GM18870 (cell line): ENCODE data around the gene ANK3.

Experiments
- ATAC-seq: cut with Tn5 transposase; IDR thresholded peaks from one replicate; pipeline ENCODE4 v1.9.1; 2021; ENCODE audit warnings: moderate library complexity; ENCODE audit not compliant: unreplicated experiment

Gene ANK3

DNA sequence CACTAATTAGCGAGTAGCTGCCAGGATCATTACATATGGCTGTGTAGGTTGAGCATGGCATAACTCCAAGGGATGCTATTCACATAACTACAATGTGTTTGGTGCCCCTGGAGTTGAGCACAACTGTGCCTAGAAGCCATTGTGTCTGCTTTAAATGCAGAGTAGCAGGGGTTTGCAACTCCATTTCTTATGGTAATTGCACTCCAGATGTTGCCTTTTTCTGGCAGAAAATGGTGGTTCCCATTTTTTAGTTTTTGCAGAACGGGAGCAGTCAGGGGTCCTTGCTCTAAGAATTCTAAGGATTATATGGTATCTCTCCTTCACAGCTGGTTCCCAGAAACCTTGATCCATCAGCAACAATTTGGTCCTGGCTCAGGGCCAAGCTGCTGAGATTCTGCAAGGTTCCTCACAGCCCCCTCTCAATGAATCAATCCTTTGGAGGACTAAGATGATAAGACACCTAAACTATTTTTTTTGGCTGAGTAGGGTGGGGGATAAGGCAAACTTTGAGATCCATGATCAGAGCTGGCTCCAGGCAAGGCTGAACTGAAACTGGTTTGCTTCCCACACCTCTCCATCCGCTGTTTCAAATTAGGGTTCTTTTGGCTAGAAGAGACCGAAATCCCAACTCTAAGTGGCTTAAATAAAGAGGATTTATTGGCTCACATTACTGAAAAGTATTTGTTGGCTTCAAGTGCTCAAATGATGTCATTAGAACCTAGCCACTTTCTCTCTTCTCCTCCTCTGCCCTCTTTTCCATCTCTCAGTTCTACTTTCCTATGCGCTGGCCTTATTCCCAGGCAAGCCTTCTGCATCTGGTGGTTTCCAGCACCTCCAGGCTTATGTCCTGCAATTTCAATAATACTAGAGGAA, 385.8 kb downstream of the ANK3 start:
- no peak for ATAC-seq

DNA sequence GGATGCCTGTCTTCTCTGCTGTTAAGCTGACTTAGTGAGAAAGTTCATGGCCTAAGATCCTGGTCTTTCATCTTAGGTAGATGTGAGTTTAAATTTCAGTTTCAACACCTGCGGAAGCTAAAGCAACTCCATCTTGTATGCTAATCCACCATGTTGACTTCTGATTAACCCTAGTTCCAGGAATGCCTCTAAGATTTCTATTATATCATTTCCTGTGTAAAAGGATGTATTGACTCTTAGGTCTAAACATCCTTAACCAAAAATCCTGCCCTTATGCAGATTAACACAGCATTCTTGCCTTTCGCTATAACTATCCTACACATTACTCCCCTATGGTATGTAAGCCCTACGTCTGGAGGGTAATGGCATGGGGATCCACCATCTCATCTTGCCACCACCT, 388.9 kb downstream of the ANK3 start:
- no peak for ATAC-seq

- ATAC-seq = no peak
These were observed 391.7 kb downstream of the ANK3 start for GRCh38 chr10:59997827-59998525.

- ATAC-seq = no peak
These were observed 393.8 kb downstream of the ANK3 start for GRCh38 chr10:59995862-59996261.

GRCh38 chr10:59993931-59994330, 395.7 kb downstream of the ANK3 start:
- no peak for ATAC-seq

DNA sequence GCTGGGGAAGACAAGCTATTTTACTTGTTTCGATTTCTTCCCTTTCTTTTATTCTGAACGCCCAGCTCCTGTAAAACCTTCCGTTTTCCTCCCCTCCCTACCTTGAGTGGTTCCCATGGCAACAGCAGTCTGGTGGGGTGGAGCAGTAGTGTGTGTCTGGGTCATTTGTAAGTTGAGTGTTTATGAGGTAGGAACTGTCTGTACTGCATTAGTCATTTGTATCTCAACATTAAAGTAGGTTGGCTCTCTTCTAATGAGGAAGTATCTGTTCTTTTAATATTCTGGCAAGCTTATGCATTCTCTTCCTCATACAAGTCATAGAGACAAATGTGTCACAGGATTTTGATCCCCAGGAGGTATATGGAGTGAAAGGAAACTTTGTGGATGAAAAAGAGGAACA, 398.0 kb downstream of the ANK3 start:
- no peak for ATAC-seq

DNA sequence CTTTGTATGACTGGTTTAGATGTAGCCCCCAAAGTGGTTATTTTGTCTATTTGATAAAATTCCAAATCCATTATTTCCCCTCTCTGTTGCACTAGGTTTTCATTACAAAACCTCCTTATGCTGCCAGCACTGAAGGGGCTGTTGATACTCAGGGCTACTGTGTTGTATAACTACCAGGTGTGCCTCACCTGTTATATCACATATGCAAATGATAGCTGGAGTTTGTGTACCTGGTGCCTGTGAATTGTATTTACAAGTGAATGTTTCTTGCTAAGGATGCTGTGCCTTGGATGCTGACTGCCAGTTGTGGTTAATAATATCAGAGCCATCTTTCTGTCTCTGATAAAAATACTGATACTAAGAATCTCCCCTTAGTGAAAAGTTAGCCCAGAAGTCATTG, 398.6 kb downstream of the ANK3 start:
- ATAC-seq = no peak

DNA sequence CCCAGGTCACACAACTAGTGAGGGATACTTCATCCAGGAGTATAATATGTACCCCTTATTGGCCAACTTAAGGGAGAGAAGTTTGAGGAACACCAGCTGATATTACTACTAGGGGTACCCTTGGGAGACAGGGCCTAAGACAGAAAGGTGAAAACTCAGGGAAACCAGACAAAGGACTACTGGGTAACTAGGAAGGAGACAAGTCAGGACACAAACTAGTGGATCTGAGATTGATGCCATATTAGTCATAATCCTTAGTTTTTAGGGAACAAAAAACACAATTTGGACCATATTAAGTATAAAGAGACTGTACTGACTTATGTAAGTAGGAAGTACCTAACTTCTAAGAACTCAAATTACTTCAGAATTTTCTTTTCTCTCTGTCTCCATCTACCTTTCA, 404.0 kb downstream of the ANK3 start:
- no peak for ATAC-seq

DNA sequence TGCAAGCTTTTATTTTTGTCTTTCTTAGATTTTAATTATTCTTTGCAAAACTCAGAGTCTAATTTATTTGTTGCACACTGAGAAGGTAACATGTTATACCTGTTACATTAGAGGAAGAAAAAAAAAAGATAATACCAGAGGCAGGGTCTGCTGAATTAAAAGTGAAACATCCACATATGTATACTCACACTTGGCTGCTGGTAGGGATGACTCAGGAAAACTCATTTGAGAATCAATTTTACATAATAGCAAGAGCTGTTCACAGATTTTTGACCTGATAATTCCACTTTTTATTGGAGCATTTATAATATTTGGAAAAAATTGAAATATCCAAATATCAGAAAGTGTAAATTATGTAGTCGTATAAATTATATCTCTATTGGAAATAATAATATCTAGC, 405.3 kb downstream of the ANK3 start:
- ATAC-seq = no peak

GRCh38 chr10:59980356-59980755, 409.3 kb downstream of the ANK3 start:
- no peak for ATAC-seq

GRCh38 chr10:59977486-59977885, 412.2 kb downstream of the ANK3 start:
- no peak for ATAC-seq

DNA sequence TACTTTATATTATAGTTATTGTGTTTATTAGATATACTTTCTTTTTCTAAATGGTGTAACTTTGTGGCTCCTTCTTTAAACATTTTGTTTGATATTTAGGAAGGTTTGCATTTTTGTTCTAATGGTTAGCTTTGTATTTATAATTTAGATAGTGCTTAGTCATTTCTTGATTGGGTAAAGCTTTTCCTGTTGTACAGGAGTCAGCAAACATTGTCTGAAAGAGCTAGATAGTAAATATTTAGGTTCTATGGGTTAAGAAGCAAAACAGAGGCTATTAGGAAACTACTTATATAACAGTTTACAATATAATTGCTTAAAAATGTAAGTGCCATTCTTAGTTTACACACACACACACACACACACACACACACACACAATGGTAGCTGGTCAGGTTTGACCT, 412.8 kb downstream of the ANK3 start:
- ATAC-seq = no peak
